ENCODE measurements around the gene NHLRC4. TPM values are rescaled to one million over a fixed set of nuclear protein-coding genes. Genes with fewer than 3 reads are reported as not detected.

NHLRC4 gene
- total and polyA plus RNA-seq, 2 of the 13 experiments (the other 11 are each of a cell fraction or from before 2014, with no cell fraction given): 0.40 to 0.59 TPM

GRCh38 chr16:519425-519824, 47.4 kb upstream of the NHLRC4 start:
- Histone ChIP-seq H4K20me1 (ENCODE audit: insufficient read depth, low read length) (no peaks in the 10 kb centered on the region), H3K36me3 (replicated peaks in 1 of 2; ENCODE audit: control insufficient read depth in 1 of 2, insufficient read depth in 2 of 2, low read length in 2 of 2) (peaks cover 25 to 55% of the 10 kb centered on the region in 2 experiments; a peak in 4 of 5 replicates), H3K27ac (ENCODE audit: extremely low read length, insufficient read depth, low read length) (no peak overlapping the region), H3K4me1 (ENCODE audit: insufficient read depth, low read length) (peaks cover 10% of the 10 kb centered on the region; the same call in 1 of the 2 replicates), H2AFZ (ENCODE audit: low read length) (no peak overlapping the region), H3K27me3 (ENCODE audit: control insufficient read depth in 1 of 2, insufficient read depth in 2 of 2, low read length in 2 of 2) (no peaks in the 10 kb centered on the region), H3K4me3 (replicated peaks in 1 of 3; ENCODE audit: insufficient read depth in 1 of 3, low read depth in 2 of 3, low read length in 3 of 3) (no peak overlapping the region), H3K9ac (ENCODE audit: insufficient read depth, low read depth, low read length) (no peak overlapping the region), H3K9me3 (ENCODE audit: low read length) (no peaks in the 10 kb centered on the region), H3K79me2 (ENCODE audit: insufficient read depth, low read length) (no peaks in the 10 kb centered on the region), H3K4me2 (ENCODE audit: low read depth, low read length) (no peak overlapping the region)
- FAIRE-seq (no peak), ATAC-seq (no peak), DNase-seq (ENCODE audit: low spot score) (no peak)
- intact Hi-C loops (cut with micrococcal nuclease; ENCODE audit: unreplicated experiment): no loop called here
- CTCF ChIA-PET (ENCODE audit: low intra/inter-chr PET ratio, low total read pairs): no interaction called here
- POLR2A ChIA-PET: interaction anchor here (0.9 to 2.1 kb wide), 3 partner anchors 8 to 14 kb away, joined by 3 to 8 read pairs (median 6); partner anchors contain the start of gene CAPN15
- BruUV-seq (replicated peaks): no TSS peak
- in situ Hi-C loops (cut with HindIII; ENCODE audit: extremely low pct_ligation_motif_present, low pct_unique_long_range_greater_than_20kb): no loop called here
- WGBS (ENCODE audit: low lambda C conversion rate): 95% methylated on average over 18 of the region's 19 CpGs
- no peak for TF ChIP-seq ZEB1 (IDR thresholded peaks at IDR 0.05; ENCODE audit: insufficient replicate concordance, low read depth)
- no peak for TF ChIP-seq ZNF678 (CRISPR knock-in tag; IDR thresholded peaks at IDR 0.05)
- no peak for TF ChIP-seq HIC2 (CRISPR knock-in tag; IDR thresholded peaks at IDR 0.05; ENCODE audit: low read depth)
- no peak for TF ChIP-seq ZNF674 (CRISPR knock-in tag; IDR thresholded peaks at IDR 0.05; ENCODE audit: low read depth)
- 0 out of 2 replicates have a peak, but pooled peaks have one; percentile 22 for TF ChIP-seq RBFOX2 (IDR thresholded peaks at IDR 0.05; ENCODE audit: low read depth, low read length)
- TF ChIP-seq ZNF234 (CRISPR knock-in tag; conservative IDR thresholded peaks at IDR 0.05): no peak
- TF ChIP-seq SOX5 (CRISPR knock-in tag; IDR thresholded peaks at IDR 0.05; ENCODE audit: borderline replicate concordance): no peak
- TF ChIP-seq TOPORS (CRISPR knock-in tag; IDR thresholded peaks at IDR 0.05): no peak
- peak in 1 of 2 experiments; percentile 13; a peak in 1 of 4 replicates for TF ChIP-seq POLR2A (IDR thresholded peaks at IDR 0.05; ENCODE audit: insufficient read depth in 1 of 2, low read depth in 2 of 2, low read length in 2 of 2)
- TF ChIP-seq POLR2AphosphoS5 (IDR thresholded peaks at IDR 0.05; ENCODE audit: low read depth, low read length): 0 out of 2 replicates have a peak, but pooled peaks have one; percentile 18
- TF ChIP-seq RFXANK (CRISPR knock-in tag; IDR thresholded peaks at IDR 0.05): no peak
- no peak for TF ChIP-seq SIX1 (CRISPR knock-in tag; IDR thresholded peaks at IDR 0.05; ENCODE audit: borderline replicate concordance)
- TF ChIP-seq ZNF589 (CRISPR knock-in tag; conservative IDR thresholded peaks at IDR 0.05): no peak
- peak; percentile 83 for TF ChIP-seq AGO2 (optimal IDR thresholded peaks at IDR 0.05; ENCODE audit: low read depth, low read length)
- TF ChIP-seq ZNF567 (CRISPR knock-in tag; IDR thresholded peaks at IDR 0.05; ENCODE audit: borderline replicate concordance): no peak
- no peak for TF ChIP-seq STAT6 (CRISPR knock-in tag; IDR thresholded peaks at IDR 0.05; ENCODE audit: borderline replicate concordance)
- TF ChIP-seq TRIM22 (IDR thresholded peaks at IDR 0.05): no peak
- no peak for TF ChIP-seq ZNF230 (CRISPR knock-in tag; IDR thresholded peaks at IDR 0.05)
- TF ChIP-seq ZNF549 (CRISPR knock-in tag; IDR thresholded peaks at IDR 0.05): no peak
- TF ChIP-seq SALL2 (CRISPR knock-in tag; IDR thresholded peaks at IDR 0.05): no peak
